WTC11 (cell line): ENCODE data around the gene ALAS2. TPM values are rescaled to one million over a fixed set of nuclear protein-coding genes. Genes with fewer than 3 reads are reported as not detected.

Experiments used
- ATAC-seq: fragments of 200-7000 bp; cut with Tn5 transposase; 2 replicates; pipeline ENCODE4 v1.10.0; 2021; ENCODE audit warnings: mild to moderate bottlenecking, moderate library complexity
- CTCF ChIA-PET: fragments of 300-600 bp; sonication (Branson Sonifier 250); formaldehyde crosslinking; loops from one replicate; lab custom pipeline; 2021; ENCODE audit warnings: antibody characterized with exemption; lab: Charles Lee
- POLR2A ChIA-PET: fragments of 350-600 bp; sonication (Branson Sonifier 250); formaldehyde crosslinking; loops from one replicate; lab custom pipeline; 2021; ENCODE audit warnings: antibody characterized with exemption; lab: Charles Lee
- DNase-seq: peaks from one replicate; pipeline ENCODE4 v3.0.0; 2021; ENCODE audit warnings: low spot score
- H3K27ac Mint-ChIP-seq: 2 replicates; pipeline ENCODE4 v1.8.0; 2021; ENCODE audit warnings: mixed read lengths
- H3K27me3 Mint-ChIP-seq: 2 replicates; pipeline ENCODE4 v1.8.0; 2021; ENCODE audit warnings: low read depth, mild to moderate bottlenecking, moderate library complexity, mixed read lengths
- H3K36me3 Mint-ChIP-seq: 2 replicates; pipeline ENCODE4 v1.8.0; 2021; ENCODE audit warnings: mixed read lengths
- H3K4me1 Mint-ChIP-seq: 2 replicates; pipeline ENCODE4 v1.8.0; 2022; ENCODE audit warnings: mixed read lengths
- H3K4me3 Mint-ChIP-seq: 2 replicates; pipeline ENCODE4 v1.8.0; 2021; ENCODE audit warnings: mild to moderate bottlenecking, moderate library complexity, mixed read lengths
- H3K9me3 Mint-ChIP-seq: 2 replicates; pipeline ENCODE4 v1.8.0; 2021; ENCODE audit warnings: mixed read lengths
- AR ChIP-seq: fragments of 250-450 bp; sonication (Bioruptor Pico); IDR thresholded peaks from 2 replicates; pipeline ENCODE4 v1.9.0; 2021; ENCODE audit warnings: mild to moderate bottlenecking
- CBFB ChIP-seq: sonication (generic); formaldehyde crosslinking; IDR thresholded peaks from 2 replicates; pipeline ENCODE4 v1.8.1; 2022; ENCODE audit warnings: mild to moderate bottlenecking, low read depth, missing genetic modification reagents
- ELF4 ChIP-seq: sonication (generic); formaldehyde crosslinking; IDR thresholded peaks from 2 replicates; pipeline ENCODE4 v1.8.1; 2022; ENCODE audit warnings: low read depth, mild to moderate bottlenecking, moderate library complexity, missing genetic modification reagents
- GRHL2 ChIP-seq: fragments of 250-450 bp; sonication (Bioruptor Pico); IDR thresholded peaks from 2 replicates; pipeline ENCODE4 v1.8.0; 2022; ENCODE audit warnings: mild to moderate bottlenecking, moderate library complexity; ENCODE audit not compliant: insufficient replicate concordance, severe bottlenecking
- IRF2 ChIP-seq: sonication (generic); formaldehyde crosslinking; IDR thresholded peaks from 2 replicates; pipeline ENCODE4 v1.8.0; 2022; ENCODE audit warnings: low read depth, missing genetic modification reagents, borderline replicate concordance
- MLX ChIP-seq: sonication (generic); formaldehyde crosslinking; IDR thresholded peaks from 2 replicates; pipeline ENCODE4 v1.8.1; 2023; ENCODE audit warnings: mild to moderate bottlenecking, missing genetic modification reagents, moderate library complexity
- PRRX2 ChIP-seq: fragments of 250-450 bp; sonication (Bioruptor Pico); IDR thresholded peaks from 2 replicates; pipeline ENCODE4 v1.8.0; 2021; ENCODE audit warnings: mild to moderate bottlenecking
- RELA ChIP-seq: sonication (generic); formaldehyde crosslinking; IDR thresholded peaks from 2 replicates; pipeline ENCODE4 v1.8.1; 2022; ENCODE audit warnings: missing genetic modification reagents, mild to moderate bottlenecking, borderline replicate concordance
- SOX15 ChIP-seq: fragments of 250-450 bp; sonication (Bioruptor Pico); IDR thresholded peaks from 2 replicates; pipeline ENCODE4 v1.9.0; 2021; ENCODE audit warnings: mild to moderate bottlenecking
- TEAD1 ChIP-seq: sonication (generic); formaldehyde crosslinking; IDR thresholded peaks from 2 replicates; pipeline ENCODE4 v1.8.0; 2022; ENCODE audit warnings: mild to moderate bottlenecking, missing genetic modification reagents
- ZNF416 ChIP-seq: fragments of 250-450 bp; sonication (Bioruptor Pico); IDR thresholded peaks from 2 replicates; pipeline ENCODE4 v1.9.0; 2021; ENCODE audit warnings: mild to moderate bottlenecking, inconsistent platforms
- total RNA-seq: library from RNA; stranded (reverse); gene quantifications from 3 replicates; pipeline ENCODE4 v1.2.3, GENCODE V29; 2021
- TF ChIP-seq, protein P1 (sequence below): fragments of 250-450 bp; sonication (Bioruptor Pico); IDR thresholded peaks from 2 replicates; pipeline ENCODE4 v2.1.2; 2022; ENCODE audit warnings: mild to moderate bottlenecking, moderate library complexity
- TF ChIP-seq, protein P2 (sequence below): sonication (generic); formaldehyde crosslinking; IDR thresholded peaks from 2 replicates; pipeline ENCODE4 v1.8.1; 2022; ENCODE audit warnings: low read depth, missing genetic modification reagents, borderline replicate concordance
- TF ChIP-seq, protein P3 (sequence below): sonication (generic); formaldehyde crosslinking; IDR thresholded peaks from 2 replicates; pipeline ENCODE4 v1.8.0; 2022; ENCODE audit warnings: mild to moderate bottlenecking, missing genetic modification reagents
- TF ChIP-seq, protein P4 (sequence below): sonication (generic); formaldehyde crosslinking; IDR thresholded peaks from 2 replicates; pipeline ENCODE4 v1.8.1; 2022; ENCODE audit warnings: low read depth, mild to moderate bottlenecking, moderate library complexity, missing genetic modification reagents, borderline replicate concordance

The ALAS2 gene
- total RNA-seq, 1 experiment from 2014 or later = 0.35 TPM

GRCh38 chrX:54980334-54980733 lies 50.4 kb downstream of the ALAS2 start:
- TF ChIP-seq TEAD1 (CRISPR knock-in tag) (no peak), MLX (no peak), PRRX2 (CRISPR knock-in tag) (no peak), RELA (CRISPR knock-in tag) (no peak), SOX15 (no peak)
- TF ChIP-seq, protein P1, sequence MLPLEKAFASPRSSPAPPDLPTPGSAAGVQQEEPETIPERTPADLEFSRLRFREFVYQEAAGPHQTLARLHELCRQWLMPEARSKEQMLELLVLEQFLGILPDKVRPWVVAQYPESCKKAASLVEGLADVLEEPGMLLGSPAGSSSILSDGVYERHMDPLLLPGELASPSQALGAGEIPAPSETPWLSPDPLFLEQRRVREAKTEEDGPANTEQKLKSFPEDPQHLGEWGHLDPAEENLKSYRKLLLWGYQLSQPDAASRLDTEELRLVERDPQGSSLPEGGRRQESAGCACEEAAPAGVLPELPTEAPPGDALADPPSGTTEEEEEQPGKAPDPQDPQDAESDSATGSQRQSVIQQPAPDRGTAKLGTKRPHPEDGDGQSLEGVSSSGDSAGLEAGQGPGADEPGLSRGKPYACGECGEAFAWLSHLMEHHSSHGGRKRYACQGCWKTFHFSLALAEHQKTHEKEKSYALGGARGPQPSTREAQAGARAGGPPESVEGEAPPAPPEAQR (CRISPR knock-in tag) = no peak
- TF ChIP-seq, all 79 proteins: peak for 0
- ChIA-PET CTCF (no interaction called here), POLR2A (no interaction called here)
- ATAC-seq (no peak), DNase-seq (no peak)
- no peaks in the 10 kb centered on the region for H3K4me1 Mint-ChIP-seq
- no peak overlapping the region for H3K4me3 Mint-ChIP-seq
- peaks cover 7% of the 10 kb centered on the region; the same call in 1 of the 2 replicates for H3K9me3 Mint-ChIP-seq
- no peak overlapping the region for H3K27ac Mint-ChIP-seq
- H3K27me3 Mint-ChIP-seq = no peaks in the 10 kb centered on the region; the same call in 1 of the 2 replicates
- H3K36me3 Mint-ChIP-seq = no peaks in the 10 kb centered on the region

GRCh38 chrX:54979432-54979831 lies 51.3 kb downstream of the ALAS2 start:
- peaks cover 1% of the 10 kb centered on the region for H3K27me3 Mint-ChIP-seq
- no peaks in the 10 kb centered on the region for H3K4me1 Mint-ChIP-seq
- ChIA-PET CTCF (no interaction called here), POLR2A (no interaction called here)
- H3K27ac Mint-ChIP-seq = no peak overlapping the region
- H3K9me3 Mint-ChIP-seq = peaks cover 9% of the 10 kb centered on the region
- no peak overlapping the region for H3K4me3 Mint-ChIP-seq
- ATAC-seq = no peak
- DNase-seq = no peak
- TF ChIP-seq MLX = no peak
- H3K36me3 Mint-ChIP-seq = no peaks in the 10 kb centered on the region

- Mint-ChIP-seq H3K27me3 (peaks cover 11% of the 10 kb centered on the region), H3K4me3 (no peak overlapping the region), H3K36me3 (no peaks in the 10 kb centered on the region), H3K27ac (no peak overlapping the region), H3K4me1 (no peaks in the 10 kb centered on the region), H3K9me3 (peaks cover 11% of the 10 kb centered on the region)
- POLR2A ChIA-PET = no interaction called here
- ATAC-seq (no peak), DNase-seq (no peak)
- CTCF ChIA-PET = no interaction called here
- TF ChIP-seq ZNF416 (CRISPR knock-in tag) = no peak
- TF ChIP-seq IRF2 (CRISPR knock-in tag) = no peak
- TF ChIP-seq, protein P1 (CRISPR knock-in tag) = no peak
- TF ChIP-seq, protein P2, sequence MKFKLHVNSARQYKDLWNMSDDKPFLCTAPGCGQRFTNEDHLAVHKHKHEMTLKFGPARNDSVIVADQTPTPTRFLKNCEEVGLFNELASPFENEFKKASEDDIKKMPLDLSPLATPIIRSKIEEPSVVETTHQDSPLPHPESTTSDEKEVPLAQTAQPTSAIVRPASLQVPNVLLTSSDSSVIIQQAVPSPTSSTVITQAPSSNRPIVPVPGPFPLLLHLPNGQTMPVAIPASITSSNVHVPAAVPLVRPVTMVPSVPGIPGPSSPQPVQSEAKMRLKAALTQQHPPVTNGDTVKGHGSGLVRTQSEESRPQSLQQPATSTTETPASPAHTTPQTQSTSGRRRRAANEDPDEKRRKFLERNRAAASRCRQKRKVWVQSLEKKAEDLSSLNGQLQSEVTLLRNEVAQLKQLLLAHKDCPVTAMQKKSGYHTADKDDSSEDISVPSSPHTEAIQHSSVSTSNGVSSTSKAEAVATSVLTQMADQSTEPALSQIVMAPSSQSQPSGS (CRISPR knock-in tag) = no peak
- TF ChIP-seq AR (CRISPR knock-in tag) = no peak
Observed at GRCh38 chrX:54978448-54978847, 52.3 kb downstream of the ALAS2 start.

DNA sequence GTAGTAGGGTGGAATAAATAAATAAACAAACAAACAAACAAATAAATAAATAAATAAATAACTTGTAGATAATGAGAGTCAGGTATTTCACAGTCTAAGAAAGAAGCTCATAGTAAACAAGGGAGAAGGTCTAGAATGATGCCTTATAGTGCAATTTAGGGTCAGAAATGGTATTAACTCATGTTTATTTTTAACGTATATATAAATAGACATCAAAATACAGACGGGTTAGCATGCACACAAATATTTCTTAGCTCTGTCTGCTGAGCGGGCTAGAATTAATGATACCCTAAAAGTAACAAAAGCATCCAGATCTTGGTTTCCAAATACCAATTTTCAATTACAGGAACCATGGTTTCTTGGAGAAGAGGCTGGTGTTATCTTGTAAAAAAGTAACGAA lies 53.4 kb downstream of the ALAS2 start:
- DNase-seq (no peak), ATAC-seq (no peak)
- no peaks in the 10 kb centered on the region for H3K4me1 Mint-ChIP-seq
- H3K27me3 Mint-ChIP-seq = peaks cover 11% of the 10 kb centered on the region
- H3K36me3 Mint-ChIP-seq = no peaks in the 10 kb centered on the region
- no peak overlapping the region for H3K27ac Mint-ChIP-seq
- POLR2A ChIA-PET = no interaction called here
- CTCF ChIA-PET = no interaction called here
- H3K4me3 Mint-ChIP-seq = no peak overlapping the region
- H3K9me3 Mint-ChIP-seq = peaks cover 14% of the 10 kb centered on the region
- TF ChIP-seq, protein P3, sequence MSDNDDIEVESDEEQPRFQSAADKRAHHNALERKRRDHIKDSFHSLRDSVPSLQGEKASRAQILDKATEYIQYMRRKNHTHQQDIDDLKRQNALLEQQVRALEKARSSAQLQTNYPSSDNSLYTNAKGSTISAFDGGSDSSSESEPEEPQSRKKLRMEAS (CRISPR knock-in tag) = no peak
- TF ChIP-seq ELF4 (CRISPR knock-in tag) (no peak), GRHL2 (CRISPR knock-in tag) (no peak), CBFB (CRISPR knock-in tag) (no peak), AR (CRISPR knock-in tag) (no peak)
- TF ChIP-seq, protein P4, sequence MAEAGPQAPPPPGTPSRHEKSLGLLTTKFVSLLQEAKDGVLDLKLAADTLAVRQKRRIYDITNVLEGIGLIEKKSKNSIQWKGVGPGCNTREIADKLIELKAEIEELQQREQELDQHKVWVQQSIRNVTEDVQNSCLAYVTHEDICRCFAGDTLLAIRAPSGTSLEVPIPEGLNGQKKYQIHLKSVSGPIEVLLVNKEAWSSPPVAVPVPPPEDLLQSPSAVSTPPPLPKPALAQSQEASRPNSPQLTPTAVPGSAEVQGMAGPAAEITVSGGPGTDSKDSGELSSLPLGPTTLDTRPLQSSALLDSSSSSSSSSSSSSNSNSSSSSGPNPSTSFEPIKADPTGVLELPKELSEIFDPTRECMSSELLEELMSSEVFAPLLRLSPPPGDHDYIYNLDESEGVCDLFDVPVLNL (CRISPR knock-in tag) = no peak
